ENCODE results near the gene SPTSSB.

The SPTSSB gene, protein sequence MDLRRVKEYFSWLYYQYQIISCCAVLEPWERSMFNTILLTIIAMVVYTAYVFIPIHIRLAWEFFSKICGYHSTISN

DNA sequence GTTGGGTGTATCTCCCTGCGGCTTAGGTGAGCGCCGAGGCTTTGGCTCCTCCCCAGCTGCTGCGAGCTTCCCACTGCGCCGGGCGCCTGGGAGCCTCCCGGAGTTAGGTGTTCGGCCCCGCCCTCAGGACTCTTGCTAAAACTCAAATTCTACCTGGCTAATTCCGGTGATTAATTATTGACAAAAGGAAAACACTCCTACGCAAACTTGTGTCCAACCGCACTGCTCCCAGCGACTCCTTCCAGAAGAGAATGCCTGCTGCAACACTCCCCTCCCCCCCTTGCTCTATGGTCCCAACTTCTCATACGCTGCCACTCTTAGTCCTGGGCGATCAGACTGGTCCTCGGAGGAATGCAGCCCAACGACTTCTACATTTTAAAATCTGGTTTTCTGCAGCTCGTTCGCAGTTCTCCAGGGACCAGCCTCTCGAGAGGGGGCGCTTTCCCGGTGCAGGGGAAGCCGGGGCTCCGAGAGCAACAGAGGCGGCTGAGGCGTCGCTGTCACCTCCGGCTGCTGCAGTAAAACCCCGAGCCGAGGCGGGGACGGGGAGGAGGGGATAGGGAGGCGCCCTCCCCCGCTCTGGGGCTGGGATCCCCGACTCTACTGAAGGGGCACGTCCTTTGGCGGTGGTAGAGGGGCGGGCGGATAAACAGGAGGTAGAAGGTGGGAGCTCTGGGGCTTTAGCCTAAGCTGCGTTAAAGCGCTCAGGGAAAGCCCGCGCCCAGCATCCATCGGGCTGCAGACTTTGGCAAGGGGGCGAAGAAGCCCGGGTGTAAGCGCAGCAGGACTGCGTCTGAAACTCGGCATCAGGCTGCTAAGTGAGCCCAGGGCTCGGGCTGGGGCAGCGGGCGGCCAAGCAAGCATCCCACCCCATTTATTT lies at the start of gene SPTSSB:
TSS of gene SPTSSB (minus strand) at position 77 of the 880 bp plus-strand sequence. CDS start 25,194 bp downstream, outside the sequence.
- no peak for DNase-seq

DNA sequence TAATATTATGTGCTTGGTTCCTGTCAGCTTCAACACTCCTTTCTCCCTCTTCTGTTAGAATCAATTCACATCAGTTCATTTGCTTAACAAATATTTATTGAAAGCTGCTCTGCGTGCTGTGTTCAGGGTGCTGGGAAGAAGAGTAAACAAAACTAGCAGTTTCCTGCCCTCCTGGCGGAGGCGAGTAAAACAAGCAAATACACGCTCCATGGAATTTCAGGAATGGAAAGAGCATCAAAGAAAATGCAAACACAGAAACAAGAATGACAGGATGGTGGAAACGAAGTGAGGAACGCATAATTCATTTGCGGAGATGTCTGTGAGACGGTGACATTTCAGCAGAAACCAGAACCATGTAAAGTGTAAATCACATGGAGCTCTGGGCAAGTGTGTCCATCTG lies 49.4 kb upstream of the SPTSSB start:
- no peak for DNase-seq

DNA sequence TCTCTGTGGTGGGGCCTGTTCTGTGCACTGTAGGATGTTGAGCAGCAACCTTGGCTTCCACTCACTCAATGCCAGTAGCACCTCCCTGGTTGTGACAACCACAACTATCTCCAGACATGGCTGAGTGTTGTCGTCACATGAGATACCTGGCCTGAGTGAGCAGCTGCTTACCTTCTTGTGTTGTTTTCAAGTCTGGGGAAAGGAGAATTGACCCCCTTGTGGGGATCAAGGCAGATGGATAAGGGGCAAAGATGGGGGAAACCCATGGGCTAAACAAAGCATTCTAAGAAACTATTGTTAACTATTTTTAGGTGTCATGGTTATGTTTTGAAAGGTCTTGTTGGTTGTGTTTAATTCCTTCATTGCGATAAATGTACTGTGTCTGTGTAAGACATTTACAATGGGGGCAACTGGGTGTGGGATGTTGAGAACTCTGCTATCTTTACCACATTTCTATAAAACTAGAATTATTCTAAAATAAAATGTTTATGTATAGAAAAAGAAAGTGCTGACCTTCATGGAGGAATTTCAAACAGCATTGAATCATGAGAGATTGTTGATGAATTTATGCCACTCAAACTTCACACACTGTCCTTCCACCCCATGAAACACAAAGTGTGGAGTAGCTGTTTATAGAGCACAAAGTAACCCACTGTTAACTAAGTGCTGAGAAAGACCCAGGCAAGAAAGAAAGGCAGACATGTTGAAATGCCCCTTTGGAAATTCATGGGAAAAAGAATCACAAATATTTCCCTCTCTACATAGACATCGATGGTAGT lies 48.4 kb upstream of the SPTSSB start:
- no peak for DNase-seq

DNA sequence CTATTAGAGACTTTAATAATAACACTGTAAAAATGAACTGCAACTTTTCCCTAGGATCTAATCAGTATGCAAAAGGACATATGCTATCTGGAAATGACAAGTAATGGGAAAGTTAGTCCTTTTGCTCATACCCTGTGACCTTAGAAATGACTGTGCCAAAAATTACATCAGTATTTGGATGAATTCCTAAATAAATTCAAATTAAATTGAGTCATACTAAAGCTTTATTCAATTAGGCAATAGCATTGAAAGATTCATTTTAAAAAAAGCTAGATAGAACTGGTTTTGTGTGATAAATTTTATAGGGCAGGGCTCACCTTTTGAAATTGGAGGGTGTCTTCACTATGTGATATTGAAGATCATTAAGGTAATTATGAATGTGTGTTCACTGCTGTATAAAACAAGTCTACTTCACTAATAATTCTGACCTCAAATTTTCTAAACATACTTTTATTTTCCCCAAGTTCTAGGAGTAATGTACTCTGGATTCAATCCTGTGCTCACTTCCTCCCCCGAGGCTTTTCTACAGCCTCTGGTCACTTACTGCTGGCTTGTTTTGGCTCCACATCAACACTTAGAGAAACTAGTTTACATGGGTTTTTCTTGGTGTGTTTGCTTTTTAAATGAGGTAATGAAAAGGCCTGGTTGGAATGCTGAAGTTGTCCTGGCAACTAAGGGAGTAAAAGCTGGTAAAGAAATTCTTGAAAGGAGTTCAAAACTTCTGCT lies 44.4 kb upstream of the SPTSSB start:
- DNase-seq = no peak

DNA sequence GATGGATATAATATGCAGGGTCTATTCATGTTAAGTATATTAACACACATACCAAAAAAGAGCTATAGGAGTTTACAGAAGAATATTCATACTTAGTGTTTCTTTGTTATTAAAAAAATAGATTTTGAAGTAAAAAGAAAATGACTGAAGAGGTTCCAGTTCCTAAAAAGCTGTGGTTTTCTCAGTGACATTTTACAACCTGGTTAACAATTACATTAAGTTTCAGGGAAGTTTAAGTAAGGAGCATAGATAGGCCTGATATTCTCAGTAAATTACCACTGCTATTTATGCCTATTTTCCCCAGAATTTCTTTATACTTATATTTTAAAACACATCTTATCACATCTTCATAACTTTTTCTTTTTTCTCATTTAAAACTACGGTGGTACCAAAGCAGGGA lies 43.6 kb upstream of the SPTSSB start:
- no peak for DNase-seq

DNA sequence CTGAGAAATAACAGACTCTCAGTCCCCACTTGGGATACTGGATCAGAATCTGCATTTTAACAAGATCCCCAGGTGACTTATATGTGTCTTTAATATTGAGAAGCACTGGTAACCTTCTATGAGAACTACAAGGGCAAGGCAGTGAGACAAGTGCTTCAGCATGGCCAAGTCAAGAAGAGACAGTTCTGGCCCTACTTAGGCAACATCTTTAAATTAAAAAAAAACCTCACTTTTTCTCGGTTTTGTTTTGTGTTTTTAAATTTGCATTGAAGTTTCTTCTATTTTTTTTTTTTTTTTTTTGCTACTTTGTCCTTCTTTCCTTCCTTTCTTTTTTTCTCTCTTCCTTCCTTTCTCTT lies 42.5 kb upstream of the SPTSSB start:
- DNase-seq = no peak

DNA sequence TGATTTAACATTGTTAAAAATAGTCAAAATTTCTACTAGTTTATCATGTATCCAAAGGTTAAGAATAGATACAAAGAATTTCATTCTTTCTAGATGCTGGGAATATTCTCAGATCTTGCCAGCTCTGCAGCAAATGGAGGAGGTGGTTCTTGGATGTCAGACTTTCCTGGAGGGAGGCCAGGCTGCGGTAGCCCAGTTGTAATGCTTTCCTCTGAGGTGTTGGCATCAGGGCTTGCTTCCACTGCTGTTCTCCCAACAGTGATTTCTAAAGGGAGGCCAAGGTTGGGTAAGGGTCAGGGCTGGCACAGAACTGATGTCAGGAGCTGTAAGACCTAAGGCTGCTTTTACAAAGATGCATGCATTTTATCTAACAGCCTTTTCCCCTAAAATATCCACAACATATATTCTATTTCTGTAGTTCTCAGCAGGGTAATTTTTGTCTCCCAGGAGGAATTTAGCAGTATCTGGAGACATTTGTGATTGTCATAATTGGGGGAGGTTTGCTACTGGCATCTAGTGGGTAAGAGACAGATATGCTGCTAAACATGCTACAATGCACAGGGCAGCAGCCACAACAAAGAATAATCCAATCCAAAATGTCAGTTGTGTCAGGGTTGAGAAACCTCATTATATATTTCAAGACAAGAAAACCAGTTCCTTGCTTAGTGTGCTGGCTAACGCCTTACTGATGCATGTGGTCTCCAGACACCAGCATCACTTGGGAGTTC lies 42.0 kb upstream of the SPTSSB start:
- no peak for DNase-seq

DNA sequence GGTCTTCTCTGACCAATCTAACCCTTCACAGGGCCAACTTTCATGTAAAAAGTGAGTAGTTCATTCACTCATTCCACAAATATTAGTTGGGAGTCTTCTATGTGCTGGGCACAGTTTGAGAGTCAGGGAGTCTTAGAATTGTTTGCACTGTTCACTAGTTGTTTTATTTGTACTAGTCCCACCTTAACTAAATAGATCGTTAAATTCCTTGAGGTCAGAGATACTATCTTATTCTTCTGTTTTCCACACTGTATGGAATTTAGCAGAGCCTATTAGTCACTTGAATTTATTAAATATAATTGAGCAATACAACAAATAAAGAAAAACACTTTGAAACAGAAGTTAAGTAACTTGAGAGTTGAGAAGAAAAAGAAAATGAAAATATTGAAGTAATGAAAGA lies 40.8 kb upstream of the SPTSSB start:
- DNase-seq = no peak

DNA sequence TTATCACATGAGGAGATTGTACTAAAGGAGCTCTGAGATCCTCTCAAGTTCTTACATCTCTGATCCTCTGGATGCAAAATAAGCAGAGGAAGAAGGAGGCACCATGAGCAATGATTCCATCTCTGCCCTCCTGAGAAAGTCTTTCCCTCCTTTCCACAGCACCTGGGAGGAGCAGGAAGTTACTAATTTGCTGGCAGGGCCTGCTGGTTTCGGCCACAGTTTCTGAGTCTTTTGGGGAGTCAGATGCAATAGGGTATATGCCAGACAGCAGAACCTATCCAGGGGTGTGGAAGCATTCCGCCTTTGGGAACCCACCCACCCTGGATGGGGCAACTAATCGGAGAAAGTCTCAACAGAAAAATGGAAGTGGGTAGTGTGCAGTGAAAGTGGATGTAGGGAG lies 38.5 kb upstream of the SPTSSB start:
- no peak for DNase-seq

DNA sequence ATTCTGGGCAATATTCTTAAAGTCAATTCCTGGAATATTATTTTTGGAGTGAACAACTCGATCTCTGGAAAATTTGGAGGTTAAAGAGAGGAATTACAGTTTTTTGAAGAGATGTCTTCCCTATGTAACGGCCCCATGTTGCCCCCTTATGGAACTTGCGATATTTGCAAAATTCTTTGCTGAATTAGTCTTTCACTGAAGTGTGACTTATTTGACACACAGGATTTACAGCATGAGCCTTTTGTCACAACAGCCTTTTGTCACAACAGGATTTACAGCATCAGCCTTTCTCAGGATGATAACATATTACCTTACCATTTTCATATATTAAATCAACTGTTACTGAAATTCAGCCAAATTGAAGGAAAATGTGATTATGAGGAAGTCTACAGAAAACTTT lies 37.8 kb upstream of the SPTSSB start:
- DNase-seq = no peak

DNA sequence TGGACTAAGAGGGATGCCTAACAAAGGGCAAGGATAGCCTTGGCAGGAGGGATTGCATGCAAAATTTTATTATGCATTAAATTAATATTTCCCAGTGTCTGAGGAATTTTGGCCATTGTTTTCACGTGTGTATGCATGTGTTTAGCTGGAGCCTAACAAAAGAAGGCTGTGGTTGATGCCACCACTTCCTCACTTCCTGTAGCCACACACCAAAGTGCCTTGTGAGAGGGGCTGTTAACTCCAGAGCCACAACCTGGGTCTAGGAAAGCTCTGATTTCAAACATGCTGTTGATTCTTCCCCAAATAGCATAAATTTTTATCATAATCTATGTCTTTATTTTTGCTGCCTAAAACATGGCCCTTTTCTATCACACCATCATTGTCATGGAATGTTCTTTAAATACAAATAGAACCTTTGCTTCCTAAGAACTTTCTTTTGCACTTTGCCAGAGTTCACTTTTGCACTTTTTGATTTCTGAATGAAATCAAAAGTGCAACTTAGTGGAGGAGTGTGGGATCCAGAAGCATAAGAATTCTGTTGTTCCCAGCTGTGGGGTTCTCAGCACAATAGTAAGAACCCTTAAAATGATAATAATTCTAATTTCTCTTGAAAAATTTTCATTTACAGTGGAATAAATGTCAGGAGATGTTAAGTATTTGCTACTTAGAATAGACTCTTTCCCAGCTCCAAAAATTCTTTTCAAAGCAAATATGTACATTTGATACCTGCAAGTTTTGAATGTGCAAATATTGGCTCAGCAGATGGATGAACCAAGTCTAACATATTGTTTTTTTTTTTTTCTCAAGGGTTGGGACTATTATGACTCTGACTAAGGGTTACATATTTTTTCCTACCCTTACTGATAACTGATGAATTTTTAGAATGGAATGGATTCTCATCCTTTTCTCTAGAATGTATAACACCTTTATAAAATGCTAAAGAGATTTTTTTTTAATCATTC lies 35.6 kb upstream of the SPTSSB start:
- no peak for DNase-seq

DNA sequence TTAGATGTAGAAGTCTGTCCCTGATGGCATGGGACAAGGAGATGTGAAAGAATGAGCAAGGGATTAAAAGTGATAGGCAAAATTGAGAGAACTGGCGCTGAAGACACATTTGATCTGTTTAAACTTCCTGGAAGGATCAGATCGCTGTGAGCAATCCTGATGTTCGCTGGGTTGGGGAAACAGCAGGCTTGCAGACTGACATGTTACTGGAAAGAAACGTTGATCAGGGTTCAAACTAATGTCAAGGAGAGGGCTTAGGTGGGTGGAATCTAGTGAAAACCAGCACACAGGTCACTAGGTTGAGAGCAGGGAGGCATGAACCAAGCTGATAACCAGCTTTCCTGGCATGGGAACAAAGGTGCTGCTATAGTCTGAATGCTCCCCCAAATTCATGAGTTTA lies 34.5 kb upstream of the SPTSSB start:
- DNase-seq = no peak

DNA sequence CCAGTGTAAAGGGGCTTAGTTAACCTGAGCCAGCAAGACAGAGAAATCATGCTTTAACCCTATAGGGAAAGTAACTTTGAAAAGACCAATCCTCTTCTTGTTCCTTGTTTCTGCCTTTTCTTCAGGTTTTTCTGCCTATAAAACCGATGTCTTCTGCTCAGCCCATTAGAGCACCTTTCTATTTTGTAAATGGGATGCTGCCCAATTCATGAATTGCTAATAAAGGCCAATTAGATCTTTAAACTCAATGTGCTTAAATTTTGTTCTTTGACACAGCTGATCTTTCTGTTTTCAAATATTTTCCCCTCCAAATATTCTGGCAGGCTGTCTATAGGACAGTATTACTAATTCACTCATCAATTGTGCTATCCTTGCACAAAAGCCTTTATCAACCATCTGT lies 33.8 kb upstream of the SPTSSB start:
- DNase-seq = no peak

DNA sequence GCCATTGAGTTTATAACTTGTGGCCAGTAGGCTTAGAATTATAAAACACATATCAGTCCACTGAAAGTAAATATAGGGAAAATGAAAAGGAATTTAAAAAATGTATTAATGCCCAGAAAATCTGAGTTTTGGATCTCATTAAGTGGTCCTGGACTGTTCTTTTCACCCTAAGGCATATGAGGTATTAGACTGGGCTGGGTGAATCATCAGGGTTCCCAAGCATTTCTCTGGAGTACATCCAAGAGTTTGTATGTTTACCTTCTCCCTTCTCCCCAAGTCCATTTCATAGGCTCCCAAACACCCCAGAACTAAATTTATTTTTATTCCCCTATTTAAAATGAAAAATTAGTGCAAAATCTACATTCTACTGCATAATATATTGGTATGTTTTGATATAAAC lies 31.9 kb upstream of the SPTSSB start:
- DNase-seq = no peak

DNA sequence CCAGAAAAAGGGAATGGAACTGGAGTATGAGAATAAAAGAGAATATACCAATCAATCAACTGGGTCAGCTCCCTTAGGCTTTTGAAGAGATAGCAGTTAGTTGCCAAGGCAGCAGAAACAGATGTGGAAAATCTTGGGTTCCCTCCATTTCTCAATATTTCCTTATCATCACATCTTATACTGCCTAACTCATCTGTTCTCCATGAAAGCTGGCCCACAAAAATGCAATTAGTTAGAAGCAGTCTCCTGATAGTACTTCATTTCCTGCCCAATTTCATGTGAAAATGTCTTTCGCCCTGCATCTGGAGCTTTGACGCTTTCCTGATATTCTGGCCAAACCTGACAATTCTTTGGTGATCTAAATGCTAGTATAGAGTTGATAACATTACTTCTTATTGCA lies 30.1 kb upstream of the SPTSSB start:
- no peak for DNase-seq

DNA sequence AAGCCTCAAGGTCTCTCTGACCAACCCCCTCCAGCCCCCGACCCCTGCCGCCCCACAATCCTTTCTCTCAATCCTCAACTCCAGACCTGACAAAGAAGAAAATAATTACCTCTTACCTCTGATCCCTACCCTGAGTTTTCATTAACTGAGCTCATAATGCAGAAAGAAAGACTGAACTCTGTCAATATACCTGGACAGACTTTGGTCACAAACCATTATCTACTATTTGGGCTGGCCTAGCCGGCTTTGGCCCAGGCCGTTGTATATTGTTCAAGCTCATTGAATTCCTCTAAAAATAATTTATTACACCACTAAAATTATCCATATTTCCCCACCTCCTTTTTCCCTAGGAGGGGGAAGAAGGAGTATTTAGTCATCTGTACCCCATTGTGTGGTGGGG lies 29.3 kb upstream of the SPTSSB start:
- no peak for DNase-seq

DNA sequence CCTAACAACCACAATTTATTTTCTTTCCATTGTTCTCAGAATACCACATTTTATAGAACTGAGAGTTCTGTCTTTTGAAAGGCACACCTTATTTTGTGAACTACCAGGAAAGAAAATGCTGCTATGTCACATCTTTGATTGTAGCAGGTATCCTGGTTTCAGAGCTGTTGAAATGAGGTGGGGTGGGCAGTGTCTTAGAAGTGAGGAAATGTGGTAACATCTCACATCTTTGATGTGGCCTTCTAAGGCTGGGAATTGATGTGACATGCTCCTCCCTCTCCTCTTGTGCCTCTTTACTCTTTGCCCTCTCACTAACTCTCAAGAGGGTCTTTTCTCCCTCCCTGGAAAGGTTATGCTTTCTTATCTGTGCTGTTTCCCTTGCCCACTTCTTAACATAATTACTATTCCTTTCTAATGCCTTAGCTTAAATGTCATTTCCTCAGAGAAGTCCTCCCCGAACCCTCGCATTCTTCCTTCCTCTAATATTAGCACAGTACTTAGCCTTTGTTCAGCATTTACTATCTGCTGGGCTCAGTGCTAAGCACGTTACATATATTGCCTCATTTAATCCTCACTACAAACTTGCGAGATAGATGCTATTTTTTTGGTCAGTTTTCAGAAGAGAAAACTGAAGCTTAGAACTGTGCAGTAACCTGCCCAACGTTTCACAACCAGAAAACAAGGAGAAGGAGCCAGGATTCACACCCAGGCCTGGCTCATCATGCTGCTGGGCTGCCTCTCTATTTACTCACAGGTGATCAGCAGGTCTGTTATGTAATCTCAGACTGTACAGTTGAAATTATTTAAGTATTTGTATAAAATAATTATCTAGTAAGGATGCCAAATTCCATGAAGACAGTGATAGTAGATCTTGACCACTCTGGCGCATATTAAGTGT lies 24.0 kb upstream of the SPTSSB start:
- DNase-seq = no peak

DNA sequence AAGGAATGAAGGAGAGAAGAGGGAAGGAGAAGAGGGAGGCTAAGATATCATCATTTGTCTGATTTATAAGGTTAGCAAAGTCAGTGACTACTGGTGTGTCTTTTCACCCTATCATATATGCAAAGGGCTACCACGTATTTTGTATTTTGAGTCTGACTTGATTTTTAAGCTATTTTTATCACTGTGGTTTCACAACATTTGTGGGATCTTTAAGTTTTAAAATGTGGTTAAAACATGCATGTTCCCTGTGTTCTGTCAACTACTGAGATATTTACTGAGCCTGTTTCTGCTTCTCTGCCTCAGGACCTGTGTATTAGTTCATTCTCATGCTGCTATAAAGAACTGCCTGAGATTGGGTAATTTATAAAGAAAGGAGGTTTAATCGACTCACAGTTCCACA lies 22.5 kb upstream of the SPTSSB start:
- no peak for DNase-seq

DNA sequence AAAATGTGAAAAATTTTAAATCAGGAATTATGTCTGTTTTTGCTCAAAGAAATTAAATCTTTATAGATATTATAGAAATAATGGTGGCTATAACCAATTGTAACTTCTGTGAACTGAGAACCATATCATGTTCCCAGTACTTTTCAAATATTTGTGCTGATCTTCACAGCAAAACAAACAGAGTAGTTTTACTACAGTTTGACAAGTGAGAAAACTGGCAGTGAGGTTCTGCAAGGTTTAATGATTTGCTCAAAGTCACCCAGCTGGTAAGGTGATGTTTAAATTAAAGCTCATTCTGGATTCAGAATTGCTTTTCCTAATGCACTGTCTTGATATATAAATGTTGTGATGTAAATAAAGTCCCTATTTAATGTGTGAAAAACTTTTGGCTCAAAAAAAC lies 22.0 kb upstream of the SPTSSB start:
- DNase-seq = no peak

DNA sequence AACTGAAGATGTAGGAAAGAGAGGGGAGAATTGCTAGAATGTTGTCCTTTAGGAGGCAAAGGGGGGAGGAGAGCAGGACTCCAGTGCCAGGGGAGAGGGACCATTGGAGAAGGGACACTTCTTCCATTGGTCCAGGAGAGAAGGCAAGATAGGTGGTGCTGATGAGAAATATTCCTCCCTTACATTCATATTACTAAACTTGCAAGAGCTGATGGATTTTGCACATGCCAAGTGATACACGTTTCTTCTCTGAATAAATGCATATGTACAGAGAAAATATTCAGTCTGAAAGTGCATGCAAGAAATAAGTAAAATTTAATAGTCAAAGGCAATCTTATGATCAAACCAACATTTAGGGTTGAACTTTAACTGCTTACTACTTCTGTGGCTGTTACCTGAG lies 21.5 kb upstream of the SPTSSB start:
- no peak for DNase-seq

DNA sequence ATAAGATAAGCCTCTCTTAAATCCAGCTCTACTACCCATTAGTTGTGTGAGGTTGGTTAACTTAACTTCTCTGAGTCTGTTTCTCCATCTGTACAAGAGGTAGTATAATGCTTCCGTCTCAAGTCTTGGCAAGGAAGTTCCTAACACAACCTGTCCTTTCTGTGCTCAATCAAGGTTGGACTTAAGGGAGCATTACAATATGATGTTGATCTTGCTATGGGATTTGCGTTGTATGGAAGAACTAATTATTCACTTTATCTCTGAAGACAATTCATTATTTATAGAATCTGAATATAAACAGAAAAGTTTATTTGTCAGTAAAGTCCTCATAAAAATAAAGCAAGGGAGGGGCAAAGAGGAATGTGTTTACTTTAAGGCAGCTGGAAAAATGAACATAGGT lies 18.9 kb upstream of the SPTSSB start:
- no peak for DNase-seq
